ENCODE results near the gene PTPRJ.

DNA sequence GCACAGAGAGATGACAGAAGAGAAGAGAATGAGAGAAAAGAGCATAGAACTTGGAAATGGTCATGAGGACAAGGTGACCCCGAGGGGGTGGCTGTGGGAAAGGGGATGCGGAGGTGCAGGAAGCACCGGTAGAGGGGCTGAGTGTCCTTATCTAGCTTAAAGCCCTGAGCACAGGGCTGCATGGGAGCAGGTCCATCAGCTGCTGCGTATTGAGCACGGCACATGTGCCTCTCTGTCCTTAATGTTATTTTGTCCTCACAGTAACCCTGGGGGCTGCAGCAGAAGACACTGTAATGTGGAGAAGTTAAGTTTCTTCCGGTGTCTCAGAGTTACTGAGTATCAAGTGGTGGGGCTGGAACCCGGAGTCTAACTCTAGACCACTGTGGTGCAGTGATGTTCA is 141.9 kb downstream of the PTPRJ start:
- TF ChIP-seq, protein P1, sequence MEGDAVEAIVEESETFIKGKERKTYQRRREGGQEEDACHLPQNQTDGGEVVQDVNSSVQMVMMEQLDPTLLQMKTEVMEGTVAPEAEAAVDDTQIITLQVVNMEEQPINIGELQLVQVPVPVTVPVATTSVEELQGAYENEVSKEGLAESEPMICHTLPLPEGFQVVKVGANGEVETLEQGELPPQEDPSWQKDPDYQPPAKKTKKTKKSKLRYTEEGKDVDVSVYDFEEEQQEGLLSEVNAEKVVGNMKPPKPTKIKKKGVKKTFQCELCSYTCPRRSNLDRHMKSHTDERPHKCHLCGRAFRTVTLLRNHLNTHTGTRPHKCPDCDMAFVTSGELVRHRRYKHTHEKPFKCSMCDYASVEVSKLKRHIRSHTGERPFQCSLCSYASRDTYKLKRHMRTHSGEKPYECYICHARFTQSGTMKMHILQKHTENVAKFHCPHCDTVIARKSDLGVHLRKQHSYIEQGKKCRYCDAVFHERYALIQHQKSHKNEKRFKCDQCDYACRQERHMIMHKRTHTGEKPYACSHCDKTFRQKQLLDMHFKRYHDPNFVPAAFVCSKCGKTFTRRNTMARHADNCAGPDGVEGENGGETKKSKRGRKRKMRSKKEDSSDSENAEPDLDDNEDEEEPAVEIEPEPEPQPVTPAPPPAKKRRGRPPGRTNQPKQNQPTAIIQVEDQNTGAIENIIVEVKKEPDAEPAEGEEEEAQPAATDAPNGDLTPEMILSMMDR (IDR thresholded peaks at IDR 0.05) = no peak
- no peak for TF ChIP-seq POLR2A (IDR thresholded peaks at IDR 0.05)
